Smooth muscle cell (in vitro differentiated cells): ENCODE results near the gene NAA16. TPM values are rescaled to one million over a fixed set of nuclear protein-coding genes. Genes with fewer than 3 reads are reported as not detected.

ENCODE experiments used
- DNase-seq: peaks from one replicate; lab custom pipeline; 2025; ENCODE audit not compliant: unreplicated experiment; lab: John Stamatoyannopoulos, UW
- H2AFZ ChIP-seq: fragments of 200-600 bp; sonication (generic); 2 replicates; pipeline ENCODE4 v1.6.0; 2016; ENCODE audit warnings: antibody characterized with exemption, low read depth, mild to moderate bottlenecking
- H3F3A ChIP-seq: fragments of 200-600 bp; sonication (generic); 2 replicates; pipeline ENCODE4 v1.6.0; 2017; ENCODE audit warnings: antibody characterized with exemption, low read depth
- H3K27ac ChIP-seq: fragments of 200-600 bp; sonication (generic); 2 replicates; pipeline ENCODE4 v1.5.1; 2016; ENCODE audit warnings: low read depth, mild to moderate bottlenecking
- H3K27me3 ChIP-seq: fragments of 200-600 bp; sonication (generic); 2 replicates; pipeline ENCODE4 v1.6.1; 2016; ENCODE audit warnings: low read depth, mild to moderate bottlenecking
- H3K36me3 ChIP-seq: fragments of 200-600 bp; sonication (generic); 2 replicates; pipeline ENCODE4 v1.5.1; 2016; ENCODE audit warnings: low read depth
- H3K4me1 ChIP-seq: fragments of 200-600 bp; sonication (generic); 2 replicates; pipeline ENCODE4 v1.5.1; 2016; ENCODE audit warnings: low read depth
- H3K4me2 ChIP-seq: fragments of 200-600 bp; sonication (generic); 2 replicates; pipeline ENCODE4 v1.6.0; 2016; ENCODE audit warnings: mild to moderate bottlenecking
- H3K4me3 ChIP-seq: fragments of 200-600 bp; sonication (generic); 2 replicates; pipeline ENCODE4 v1.5.1; 2016; ENCODE audit warnings: mild to moderate bottlenecking
- H3K79me2 ChIP-seq: fragments of 200-600 bp; sonication (generic); 2 replicates; pipeline ENCODE4 v1.6.0; 2016; ENCODE audit warnings: low read depth, mild to moderate bottlenecking
- H3K9ac ChIP-seq: fragments of 200-600 bp; sonication (generic); 2 replicates; pipeline ENCODE4 v1.6.0; 2016; ENCODE audit warnings: low read depth
- H3K9me3 ChIP-seq: fragments of 200-600 bp; sonication (generic); replicated peaks from 2 replicates; pipeline ENCODE4 v1.5.1; 2016; ENCODE audit warnings: low read depth
- H4K20me1 ChIP-seq: fragments of 200-600 bp; sonication (generic); 2 replicates; pipeline ENCODE4 v1.6.0; 2016; ENCODE audit warnings: low read depth
- WGBS: methylation state at CpG from one replicate; pipeline ENCODE4 v1.1.7; 2016; ENCODE audit warnings: low lambda C conversion rate; 5-methylcytosine and 5-hydroxymethylcytosine counted together
- polyA plus RNA-seq: library from polyadenylated mRNA; unstranded; fragments of >200 nt; fragmentation: Nextera tagmentation; extraction: Ambion mirVana; gene quantifications from 2 replicates; pipeline ENCODE4 v1.2.1, GENCODE V29; 2016
- total RNA-seq: library from RNA; depleted of rRNA; stranded (reverse); fragments of >200 nt; gene quantifications from 2 replicates; pipeline ENCODE4 v1.2.3, GENCODE V29; 2014
- TF ChIP-seq, protein P1 (sequence below): fragments of 200-600 bp; sonication (generic); IDR thresholded peaks from 2 replicates; pipeline ENCODE4 v1.5.1; 2017; ENCODE audit warnings: borderline replicate concordance, mild to moderate bottlenecking, antibody characterized with exemption; ENCODE audit not compliant: insufficient read depth, poor library complexity, severe bottlenecking

The NAA16 gene
- total and polyA plus RNA-seq, 2 experiments from 2014 or later, result 6.9 to 21.8 TPM

DNA sequence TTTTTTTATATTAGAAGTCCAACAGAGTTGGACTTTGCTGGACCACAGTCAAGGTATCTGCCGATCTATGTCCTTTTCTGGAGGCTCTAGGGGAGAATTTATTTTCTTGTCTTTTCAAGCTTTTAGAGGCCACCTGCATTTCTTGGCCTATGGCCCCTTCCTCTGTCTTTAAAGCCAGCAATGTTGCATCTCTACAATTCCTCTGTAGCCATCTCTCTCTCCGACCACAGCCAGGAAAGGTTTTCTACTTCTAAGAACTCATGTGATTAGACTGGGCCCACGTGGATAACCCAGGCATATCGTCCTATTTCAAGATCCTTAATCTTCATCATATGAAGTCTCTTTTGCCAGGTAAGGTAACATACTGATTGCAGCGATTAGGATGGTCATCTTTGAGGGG, 102.8 kb downstream of the NAA16 start:
- 92% methylated on average over 5 of the region's 5 CpGs for WGBS
- no peak overlapping the region for H3K9ac ChIP-seq
- no peak overlapping the region for H2AFZ ChIP-seq
- no peaks in the 10 kb centered on the region for H3F3A ChIP-seq
- no peaks in the 10 kb centered on the region for H3K4me1 ChIP-seq
- no peaks in the 10 kb centered on the region for H3K36me3 ChIP-seq
- H3K27ac ChIP-seq, result no peak overlapping the region
- H3K79me2 ChIP-seq, result no peaks in the 10 kb centered on the region
- no peak overlapping the region for H3K4me2 ChIP-seq
- no peaks in the 10 kb centered on the region for H4K20me1 ChIP-seq
- H3K4me3 ChIP-seq, result no peak overlapping the region
- DNase-seq, result no peak
- H3K9me3 ChIP-seq, result no peaks in the 10 kb centered on the region
- no peaks in the 10 kb centered on the region for H3K27me3 ChIP-seq
- TF ChIP-seq, protein P1, sequence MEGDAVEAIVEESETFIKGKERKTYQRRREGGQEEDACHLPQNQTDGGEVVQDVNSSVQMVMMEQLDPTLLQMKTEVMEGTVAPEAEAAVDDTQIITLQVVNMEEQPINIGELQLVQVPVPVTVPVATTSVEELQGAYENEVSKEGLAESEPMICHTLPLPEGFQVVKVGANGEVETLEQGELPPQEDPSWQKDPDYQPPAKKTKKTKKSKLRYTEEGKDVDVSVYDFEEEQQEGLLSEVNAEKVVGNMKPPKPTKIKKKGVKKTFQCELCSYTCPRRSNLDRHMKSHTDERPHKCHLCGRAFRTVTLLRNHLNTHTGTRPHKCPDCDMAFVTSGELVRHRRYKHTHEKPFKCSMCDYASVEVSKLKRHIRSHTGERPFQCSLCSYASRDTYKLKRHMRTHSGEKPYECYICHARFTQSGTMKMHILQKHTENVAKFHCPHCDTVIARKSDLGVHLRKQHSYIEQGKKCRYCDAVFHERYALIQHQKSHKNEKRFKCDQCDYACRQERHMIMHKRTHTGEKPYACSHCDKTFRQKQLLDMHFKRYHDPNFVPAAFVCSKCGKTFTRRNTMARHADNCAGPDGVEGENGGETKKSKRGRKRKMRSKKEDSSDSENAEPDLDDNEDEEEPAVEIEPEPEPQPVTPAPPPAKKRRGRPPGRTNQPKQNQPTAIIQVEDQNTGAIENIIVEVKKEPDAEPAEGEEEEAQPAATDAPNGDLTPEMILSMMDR, result no peak

DNA sequence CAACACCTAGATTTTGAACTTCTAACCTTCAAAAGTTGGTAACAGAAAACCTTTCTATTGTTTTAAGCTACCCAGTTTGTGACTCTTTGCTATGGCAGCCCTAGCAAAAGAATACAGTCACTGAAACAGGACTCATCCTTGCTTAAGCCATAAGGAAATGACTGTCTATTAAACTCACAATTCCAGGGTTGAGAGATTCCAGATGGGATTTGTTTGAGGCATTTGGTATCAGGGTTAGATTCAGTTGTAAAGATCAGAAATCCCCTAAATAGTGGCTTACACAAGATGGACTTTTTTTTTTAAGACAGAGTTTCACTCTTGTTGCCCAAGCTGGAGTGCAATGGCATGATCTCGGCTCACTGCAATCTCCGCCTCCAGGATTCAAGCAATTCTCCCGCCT, 105.2 kb downstream of the NAA16 start:
- Histone ChIP-seq H4K20me1 (no peaks in the 10 kb centered on the region), H3K36me3 (no peaks in the 10 kb centered on the region), H2AFZ (no peak overlapping the region), H3K4me2 (no peak overlapping the region), H3K4me3 (no peak overlapping the region), H3K27ac (no peak overlapping the region), H3K4me1 (no peaks in the 10 kb centered on the region), H3K79me2 (no peaks in the 10 kb centered on the region), H3K9me3 (no peaks in the 10 kb centered on the region), H3F3A (no peaks in the 10 kb centered on the region), H3K9ac (no peak overlapping the region), H3K27me3 (no peaks in the 10 kb centered on the region)
- TF ChIP-seq, protein P1, result no peak
- 27% methylated on average over 3 of the region's 3 CpGs for WGBS
- DNase-seq, result no peak

DNA sequence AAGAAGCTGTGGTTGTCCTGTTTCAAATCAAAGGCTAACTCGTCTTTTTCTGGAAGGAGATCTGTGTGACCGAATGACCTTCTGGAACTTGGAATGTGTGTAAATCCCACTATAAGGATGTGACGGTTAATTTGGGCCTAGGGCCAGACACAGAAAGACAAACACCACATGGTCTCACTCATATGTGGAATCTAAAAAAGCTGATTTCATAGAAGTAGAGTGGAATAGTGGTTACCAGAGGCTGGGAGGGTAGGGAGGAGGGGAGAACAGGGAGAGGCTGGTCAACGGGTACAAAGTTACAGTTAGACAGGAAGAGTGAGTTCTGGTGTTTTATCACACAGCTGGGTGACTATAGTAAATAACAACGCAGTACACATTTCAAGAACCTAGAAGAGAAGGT, 107.0 kb downstream of the NAA16 start:
- H2AFZ ChIP-seq, result no peak overlapping the region
- no peaks in the 10 kb centered on the region for H4K20me1 ChIP-seq
- no peaks in the 10 kb centered on the region for H3F3A ChIP-seq
- no peaks in the 10 kb centered on the region for H3K27me3 ChIP-seq
- no peaks in the 10 kb centered on the region for H3K79me2 ChIP-seq
- no peaks in the 10 kb centered on the region for H3K9me3 ChIP-seq
- DNase-seq, result no peak
- no peaks in the 10 kb centered on the region for H3K4me1 ChIP-seq
- no peak overlapping the region for H3K27ac ChIP-seq
- no peak overlapping the region for H3K4me3 ChIP-seq
- WGBS, result 24% methylated on average over 5 of the region's 5 CpGs
- TF ChIP-seq, protein P1, result no peak
- H3K36me3 ChIP-seq, result no peaks in the 10 kb centered on the region
- no peak overlapping the region for H3K4me2 ChIP-seq
- H3K9ac ChIP-seq, result no peak overlapping the region

DNA sequence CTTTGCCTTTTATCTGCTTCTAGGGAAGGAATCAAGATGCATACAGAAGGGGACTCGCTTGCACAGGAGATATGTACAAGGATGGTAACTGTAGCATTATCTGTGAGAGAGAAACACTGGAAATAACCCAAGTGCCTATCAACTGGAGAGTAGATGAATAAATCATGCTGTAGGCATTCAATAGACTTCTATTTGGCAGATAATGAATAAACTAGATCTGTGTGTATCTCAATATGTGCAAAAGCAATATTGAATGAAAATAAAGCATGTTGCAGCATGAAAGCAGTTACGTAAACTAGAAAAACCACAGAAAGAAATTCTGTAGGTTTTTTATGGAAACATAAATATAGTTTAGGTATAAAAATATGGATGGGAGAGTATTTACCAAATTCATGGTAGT, 107.7 kb downstream of the NAA16 start:
- H3K9ac ChIP-seq, result no peak overlapping the region
- TF ChIP-seq, protein P1, result no peak
- H3K4me3 ChIP-seq, result no peak overlapping the region
- no peak for DNase-seq
- H3K27me3 ChIP-seq, result no peaks in the 10 kb centered on the region
- H4K20me1 ChIP-seq, result no peaks in the 10 kb centered on the region
- no peak overlapping the region for H3K27ac ChIP-seq
- H3K79me2 ChIP-seq, result no peaks in the 10 kb centered on the region
- H3F3A ChIP-seq, result no peaks in the 10 kb centered on the region
- no peaks in the 10 kb centered on the region for H3K4me1 ChIP-seq
- H2AFZ ChIP-seq, result no peak overlapping the region
- no peaks in the 10 kb centered on the region for H3K36me3 ChIP-seq
- 86% methylated on average over 2 of the region's 2 CpGs for WGBS
- no peaks in the 10 kb centered on the region for H3K9me3 ChIP-seq
- H3K4me2 ChIP-seq, result no peak overlapping the region
